Neuronal stem cell (in vitro differentiated cells): Measurements from ENCODE around the gene LRRC70.

Source experiments
- DNase-seq: peaks from one replicate; pipeline ENCODE4 v3.0.0-alpha.2; 2013; ENCODE audit warnings: low spot score
- H2AFZ ChIP-seq: one replicate; pipeline ENCODE4 v1.6.1; 2013; ENCODE audit warnings: mild to moderate bottlenecking, low read length, inconsistent platforms
- H2AK5ac ChIP-seq: 2 replicates; pipeline ENCODE4 v1.6.1; 2013; ENCODE audit warnings: low read depth, mild to moderate bottlenecking, inconsistent platforms, low read length, moderate library complexity, mixed read lengths
- H2BK120ac ChIP-seq: 2 replicates; pipeline ENCODE4 v1.6.1; 2013; ENCODE audit warnings: low read depth, mild to moderate bottlenecking, inconsistent platforms, low read length, moderate library complexity, mixed read lengths
- H2BK12ac ChIP-seq: one replicate; pipeline ENCODE4 v1.6.1; 2013; ENCODE audit warnings: low read length, inconsistent platforms
- H2BK15ac ChIP-seq: 2 replicates; pipeline ENCODE4 v1.6.1; 2013; ENCODE audit warnings: mild to moderate bottlenecking, low read length, inconsistent platforms, mixed read lengths
- H2BK5ac ChIP-seq: one replicate; pipeline ENCODE4 v1.6.1; 2013; ENCODE audit warnings: inconsistent platforms, mild to moderate bottlenecking, low read length, moderate library complexity
- H3K14ac ChIP-seq: one replicate; pipeline ENCODE4 v1.6.1; 2013; ENCODE audit warnings: low read length, inconsistent platforms
- H3K18ac ChIP-seq: 2 replicates; pipeline ENCODE4 v1.6.1; 2013; ENCODE audit warnings: low read length, inconsistent platforms
- H3K23ac ChIP-seq: 2 replicates; pipeline ENCODE4 v1.6.1; 2013; ENCODE audit warnings: low read depth, mild to moderate bottlenecking, mixed read lengths, low read length, inconsistent platforms; ENCODE audit not compliant: poor library complexity
- H3K27ac ChIP-seq: replicated peaks from 3 replicates; pipeline ENCODE4 v1.5.1; 2013; ENCODE audit warnings: low read length, inconsistent platforms
- H3K27me3 ChIP-seq, 3 experiments: 2 replicates each; pipeline ENCODE4 v1.6.1; 2013; ENCODE audit warnings: low read length in 3 of 3, mild to moderate bottlenecking in 2 of 3, inconsistent platforms in 1 of 3, low read depth in 1 of 3, mixed read lengths in 1 of 3, moderate library complexity in 1 of 3; ENCODE audit not compliant: control insufficient read depth in 3 of 3, insufficient read depth in 3 of 3
- H3K36me3 ChIP-seq, 2 donors: replicated peaks in 1 of 2; 2 replicates each; pipeline ENCODE4 v1.6.1; 2013; ENCODE audit warnings: low read length in 2 of 2; ENCODE audit not compliant: control insufficient read depth in 2 of 2, insufficient read depth in 2 of 2
- H3K4ac ChIP-seq: 2 replicates; pipeline ENCODE4 v1.6.1; 2013; ENCODE audit warnings: inconsistent platforms, mild to moderate bottlenecking, low read length, moderate library complexity
- H3K4me1 ChIP-seq, 2 donors: 1 replicate in 1 of 2; 2 replicates in 1 of 2; pipeline ENCODE4 v1.6.1; 2013; ENCODE audit warnings: low read length in 2 of 2, low read depth in 1 of 2; ENCODE audit not compliant: control insufficient read depth in 2 of 2, insufficient read depth in 1 of 2
- H3K4me2 ChIP-seq: one replicate; pipeline ENCODE4 v1.6.1; 2013; ENCODE audit warnings: mild to moderate bottlenecking, low read length, inconsistent platforms; ENCODE audit not compliant: insufficient read depth, poor library complexity, severe bottlenecking
- H3K4me3 ChIP-seq, 2 donors: 2 replicates each; pipeline ENCODE4 v1.5.1; 2013; ENCODE audit warnings: low read length in 2 of 2, mild to moderate bottlenecking in 2 of 2, inconsistent platforms in 1 of 2, moderate library complexity in 1 of 2
- H3K79me1 ChIP-seq: one replicate; pipeline ENCODE4 v1.6.1; 2013; ENCODE audit warnings: low read depth, mild to moderate bottlenecking, inconsistent platforms, low read length, moderate library complexity
- H3K9ac ChIP-seq: one replicate; pipeline ENCODE4 v1.6.1; 2013; ENCODE audit warnings: mild to moderate bottlenecking, low read depth, low read length, inconsistent platforms; ENCODE audit not compliant: poor library complexity
- H3K9me3 ChIP-seq, 2 donors: replicated peaks in 1 of 2; 2 replicates each; pipeline versions ENCODE3 to v1.6.1; 2013; ENCODE audit warnings: low read length in 2 of 2, mild to moderate bottlenecking in 2 of 2, inconsistent platforms in 1 of 2, low read depth in 1 of 2, mixed read lengths in 1 of 2, moderate library complexity in 1 of 2; ENCODE audit not compliant: control insufficient read depth in 2 of 2, insufficient read depth in 1 of 2
- H4K8ac ChIP-seq: one replicate; pipeline ENCODE4 v1.6.1; 2013; ENCODE audit warnings: low read depth, mild to moderate bottlenecking, inconsistent platforms, low read length, moderate library complexity
- H4K91ac ChIP-seq: one replicate; pipeline ENCODE4 v1.6.1; 2013; ENCODE audit warnings: low read length, low read depth, mild to moderate bottlenecking, inconsistent platforms; ENCODE audit not compliant: poor library complexity
- WGBS, 2 donors: extraction: QIAGEN DNeasy Blood & Tissue Kit; methylation state at CpG; one replicate each; pipeline ENCODE4 v1.1.7; 2013; ENCODE audit warnings: missing lambda C conversion rate in 2 of 2, mixed read lengths in 1 of 2; ENCODE audit not compliant: insufficient read length in 2 of 2, insufficient replicate concordance in 1 of 2; ENCODE audit errors: extremely low coverage in 2 of 2; 5-methylcytosine and 5-hydroxymethylcytosine counted together

The LRRC70 gene

GRCh38 chr5:62589504-62589903 is 10.9 kb downstream of the LRRC70 start:
- H3K36me3 ChIP-seq: peaks cover 1 to 31% of the 10 kb centered on the region in 2 donors
- H3K23ac ChIP-seq: no peak overlapping the region
- WGBS, 2 donors: no CpG with 5 or more reads among the region's 2 CpGs
- no peak overlapping the region for H2BK12ac ChIP-seq
- no peak overlapping the region for H2BK120ac ChIP-seq
- no peak overlapping the region for H4K8ac ChIP-seq
- H3K14ac ChIP-seq: no peak overlapping the region
- H4K91ac ChIP-seq: no peak overlapping the region
- H3K4me1 ChIP-seq: no peaks in the 10 kb centered on the region
- no peak overlapping the region for H3K4me2 ChIP-seq
- H3K9me3 ChIP-seq: no peaks in the 10 kb centered on the region
- no peak overlapping the region for H2AFZ ChIP-seq
- no peak overlapping the region for H3K4me3 ChIP-seq
- H3K18ac ChIP-seq: no peak overlapping the region
- no peak overlapping the region for H3K27ac ChIP-seq
- no peak overlapping the region for H3K9ac ChIP-seq
- no peak overlapping the region for H2BK15ac ChIP-seq
- no peak overlapping the region for H2AK5ac ChIP-seq
- H3K4ac ChIP-seq: no peak overlapping the region
- no peaks in the 10 kb centered on the region for H3K79me1 ChIP-seq
- no peak for DNase-seq
- H2BK5ac ChIP-seq: no peak overlapping the region
- H3K27me3 ChIP-seq: no peaks in the 10 kb centered on the region

DNA sequence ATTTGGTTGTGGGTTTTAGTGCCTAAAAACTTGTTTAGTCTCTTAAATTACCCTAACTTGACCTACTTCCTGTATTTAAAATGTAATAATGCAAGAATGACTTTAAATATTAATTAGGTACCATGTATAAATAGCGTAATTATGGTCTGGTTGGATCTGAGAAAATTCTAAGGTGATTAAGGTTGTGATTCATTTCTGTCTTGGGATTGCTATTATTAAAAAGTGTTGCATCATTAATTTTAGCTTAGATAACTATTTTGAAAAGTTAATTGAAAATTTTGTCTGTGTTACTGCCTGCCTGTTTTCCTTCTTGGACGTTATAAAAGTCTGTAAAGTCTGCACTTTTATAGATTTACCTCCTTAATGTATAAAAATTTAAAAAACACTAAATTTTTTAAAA is 11.8 kb downstream of the LRRC70 start:
- Histone ChIP-seq H4K8ac (no peak overlapping the region), H3K9me3 (no peaks in the 10 kb centered on the region), H3K14ac (no peak overlapping the region), H4K91ac (no peak overlapping the region), H3K27me3 (no peaks in the 10 kb centered on the region), H3K36me3 (peaks cover 3 to 31% of the 10 kb centered on the region in 2 donors), H3K79me1 (no peaks in the 10 kb centered on the region), H2AFZ (no peak overlapping the region), H2BK120ac (no peak overlapping the region), H3K4me2 (no peak overlapping the region), H2BK12ac (no peak overlapping the region), H3K23ac (no peak overlapping the region), H3K18ac (no peak overlapping the region), H3K4me3 (no peak overlapping the region), H2BK15ac (no peak overlapping the region), H2BK5ac (no peak overlapping the region), H3K4ac (no peak overlapping the region), H2AK5ac (no peak overlapping the region), H3K4me1 (no peaks in the 10 kb centered on the region), H3K9ac (no peak overlapping the region), H3K27ac (no peak overlapping the region)
- DNase-seq: no peak
- no CpG with 5 or more reads among the region's 2 CpGs for WGBS, 2 donors

- Histone ChIP-seq H3K27me3 (no peaks in the 10 kb centered on the region), H3K79me1 (no peaks in the 10 kb centered on the region), H3K4me2 (no peak overlapping the region), H3K23ac (no peak overlapping the region), H2BK120ac (no peak overlapping the region), H4K91ac (no peak overlapping the region), H3K9me3 (no peaks in the 10 kb centered on the region), H2AFZ (no peak overlapping the region), H2BK15ac (no peak overlapping the region), H2AK5ac (no peak overlapping the region), H3K4ac (no peak overlapping the region), H3K18ac (no peak overlapping the region), H3K27ac (no peak overlapping the region), H3K9ac (no peak overlapping the region), H3K36me3 (peaks cover 3 to 27% of the 10 kb centered on the region in 2 donors), H3K4me3 (no peak overlapping the region), H3K14ac (no peak overlapping the region), H2BK5ac (no peak overlapping the region), H3K4me1 (no peaks in the 10 kb centered on the region), H2BK12ac (no peak overlapping the region), H4K8ac (no peak overlapping the region)
- WGBS, 2 donors: no CpG with 5 or more reads among the region's 8 CpGs
- DNase-seq: no peak
These were observed 13.9 kb downstream of the LRRC70 start for GRCh38 chr5:62592558-62592957.

- H2AFZ ChIP-seq: no peak overlapping the region
- no peak overlapping the region for H3K9ac ChIP-seq
- H2BK15ac ChIP-seq: no peak overlapping the region
- no peak overlapping the region for H3K18ac ChIP-seq
- H3K4me2 ChIP-seq: no peak overlapping the region
- DNase-seq: no peak
- peaks cover 3 to 27% of the 10 kb centered on the region in 2 donors for H3K36me3 ChIP-seq
- no peaks in the 10 kb centered on the region for H3K27me3 ChIP-seq
- no peak overlapping the region for H3K23ac ChIP-seq
- H2BK5ac ChIP-seq: no peak overlapping the region
- no peak overlapping the region for H4K91ac ChIP-seq
- no peak overlapping the region for H3K4me3 ChIP-seq
- H3K27ac ChIP-seq: no peak overlapping the region
- no CpG with 5 or more reads among the region's 1 CpG for WGBS, 2 donors
- H2BK12ac ChIP-seq: no peak overlapping the region
- H2BK120ac ChIP-seq: no peak overlapping the region
- H3K14ac ChIP-seq: no peak overlapping the region
- no peaks in the 10 kb centered on the region for H3K9me3 ChIP-seq
- no peak overlapping the region for H4K8ac ChIP-seq
- H2AK5ac ChIP-seq: no peak overlapping the region
- no peaks in the 10 kb centered on the region for H3K4me1 ChIP-seq
- no peak overlapping the region for H3K4ac ChIP-seq
- no peaks in the 10 kb centered on the region for H3K79me1 ChIP-seq
These were observed 14.7 kb downstream of the LRRC70 start for GRCh38 chr5:62593331-62593730.
